Measurements from ENCODE around the gene ANKRD55. TPM values are rescaled to one million over a fixed set of nuclear protein-coding genes. Genes with fewer than 3 reads are reported as not detected.

The ANKRD55 gene
- total and polyA plus RNA-seq, 2 of the 8 experiments (the other 6 are each of a cell fraction or from before 2014, with no cell fraction given), result not detected

GRCh38 chr5:56255502-56255901, 22.4 kb upstream of the ANKRD55 start:
- H3K56ac ChIP-seq (replicated peaks; ENCODE audit: insufficient read length, low read depth, low read length), result no peak overlapping the region
- POLR2A ChIA-PET (ENCODE audit: partially characterized antibody), result no interaction called here
- no peak overlapping the region for H3K14ac ChIP-seq (ENCODE audit: insufficient read length)
- H3K4me2 ChIP-seq (ENCODE audit: insufficient read depth in 1 of 2, low read depth in 2 of 2, low read length in 2 of 2), result no peak overlapping the region
- H2AK5ac ChIP-seq (ENCODE audit: low read depth, low read length), result no peak overlapping the region
- H2BK12ac ChIP-seq (ENCODE audit: low read depth, low read length), result no peak overlapping the region
- H4K8ac ChIP-seq (ENCODE audit: extremely low read depth, insufficient read depth, low read length), result no peak overlapping the region
- no peak overlapping the region for H2BK5ac ChIP-seq (ENCODE audit: low read depth, low read length)
- CTCF ChIA-PET (ENCODE audit: partially characterized antibody), result interaction anchor here (1.3 kb wide), 2 partner anchors 9 to 15 kb away, joined by 3 to 5 read pairs; no protein-coding TSS in a partner anchor
- DNase-seq (ENCODE audit: low read depth in 1 of 2, low spot score in 2 of 2) (no peak), FAIRE-seq (no peak)
- H3K79me1 ChIP-seq (ENCODE audit: low read depth, low read length), result no peaks in the 10 kb centered on the region
- H3K23me2 ChIP-seq (ENCODE audit: low read depth, low read length), result no peaks in the 10 kb centered on the region
- no peak overlapping the region for H2BK120ac ChIP-seq (replicated peaks; ENCODE audit: low read depth, low read length)
- no peak overlapping the region for H3K4ac ChIP-seq (replicated peaks; ENCODE audit: insufficient read length, low read depth, low read length)
- H4K91ac ChIP-seq (replicated peaks; ENCODE audit: insufficient read length, low read length), result no peak overlapping the region
- H3K23ac ChIP-seq (ENCODE audit: insufficient read length), result no peak overlapping the region
- no peak overlapping the region for H3K9ac ChIP-seq (replicated peaks in 1 of 4; ENCODE audit: extremely low read depth in 1 of 4, low read depth in 3 of 4, low read length in 3 of 4)
- H3K79me2 ChIP-seq (ENCODE audit: control insufficient read depth in 1 of 2, insufficient read depth in 2 of 2, low read length in 2 of 2), result no peaks in the 10 kb centered on the region
- no peak overlapping the region for H2AFZ ChIP-seq (ENCODE audit: low read length)
- no peak overlapping the region for H4K5ac ChIP-seq (ENCODE audit: insufficient read length, low read depth, low read length)
- H3K4me1 ChIP-seq (replicated peaks in 1 of 4; ENCODE audit: control insufficient read depth in 3 of 4, insufficient read depth in 4 of 4, low read length in 3 of 4), result no peaks in the 10 kb centered on the region
- no peak overlapping the region for H2BK20ac ChIP-seq (ENCODE audit: low read length)
- H3K9me3 ChIP-seq (ENCODE audit: insufficient read depth in 2 of 2, low read depth in 1 of 2, low read length in 1 of 2), result peaks cover 0 to 8% of the 10 kb centered on the region in 2 experiments; a peak in 1 of 4 replicates
- WGBS, 2 experiments (ENCODE audit: extremely low coverage in 1 of 2, insufficient coverage in 1 of 2, insufficient read length in 1 of 2, insufficient replicate concordance in 2 of 2, low coverage in 1 of 2, low lambda C conversion rate in 2 of 2, missing lambda C conversion rate in 1 of 2), result 82% methylated on average over 1 of the region's 1 CpG; no CpG with 5 or more reads in 1 of the 2 experiments
- no peak overlapping the region for H3K27ac ChIP-seq (ENCODE audit: low read depth, low read length)
- H3K36me3 ChIP-seq (ENCODE audit: control insufficient read depth in 2 of 4, insufficient read depth in 4 of 4, low read length in 3 of 4), result no peaks in the 10 kb centered on the region
- no peak overlapping the region for H2BK15ac ChIP-seq (ENCODE audit: low read length)
- no peak overlapping the region for H3K18ac ChIP-seq (ENCODE audit: extremely low read depth, low read length)
- H4K20me1 ChIP-seq (replicated peaks in 1 of 2; ENCODE audit: control insufficient read depth in 1 of 2, insufficient read depth in 2 of 2, low read length in 2 of 2), result no peaks in the 10 kb centered on the region
- H3K4me3 ChIP-seq (ENCODE audit: extremely low read depth in 1 of 4, insufficient read depth in 2 of 4, low read depth in 3 of 4, low read length in 4 of 4), result no peak overlapping the region
- H3K27me3 ChIP-seq (replicated peaks in 1 of 4; ENCODE audit: control insufficient read depth in 3 of 4, extremely low read depth in 1 of 4, insufficient read depth in 3 of 4, low read length in 3 of 4), result no peaks in the 10 kb centered on the region
- TF ChIP-seq ATF2 (IDR thresholded peaks at IDR 0.05; ENCODE audit: low read length) (no peak), TBP (IDR thresholded peaks at IDR 0.05; ENCODE audit: low read depth, low read length) (no peak), RNF2 (IDR thresholded peaks at IDR 0.05; ENCODE audit: borderline replicate concordance, low read depth, low read length, missing control alignments, poor library complexity, severe bottlenecking) (no peak), CTCF (IDR thresholded peaks at IDR 0.05; ENCODE audit: control extremely low read depth in 1 of 3, insufficient read depth in 1 of 3, low read depth in 1 of 3, low read length in 3 of 3) (no peak), SP1 (IDR thresholded peaks at IDR 0.05; ENCODE audit: low read depth, low read length) (no peak), EZH2 (IDR thresholded peaks at IDR 0.05; ENCODE audit: low read depth, low read length, severe bottlenecking) (no peak), BCL11A (IDR thresholded peaks at IDR 0.05; ENCODE audit: low read depth in 2 of 2, low read length in 2 of 2) (no peak), KDM1A (IDR thresholded peaks at IDR 0.05; ENCODE audit: borderline replicate concordance, low read length) (no peak), SIN3A (conservative IDR thresholded peaks at IDR 0.05 in 1 of 2, IDR thresholded peaks at IDR 0.05 in 1 of 2; ENCODE audit: low read depth in 1 of 2, low read length in 2 of 2) (no peak)
